ENCODE results near the gene NCOA6. TPM values are rescaled to one million over a fixed set of nuclear protein-coding genes. Genes with fewer than 3 reads are reported as not detected.
A peak's percentile ranks its signal among the peaks of the same experiment; 100 is the strongest.

The NCOA6 gene
- total and polyA plus RNA-seq, 2 of the 4 experiments (the other 2 are of a cell fraction) = 3.6 to 13.1 TPM

DNA sequence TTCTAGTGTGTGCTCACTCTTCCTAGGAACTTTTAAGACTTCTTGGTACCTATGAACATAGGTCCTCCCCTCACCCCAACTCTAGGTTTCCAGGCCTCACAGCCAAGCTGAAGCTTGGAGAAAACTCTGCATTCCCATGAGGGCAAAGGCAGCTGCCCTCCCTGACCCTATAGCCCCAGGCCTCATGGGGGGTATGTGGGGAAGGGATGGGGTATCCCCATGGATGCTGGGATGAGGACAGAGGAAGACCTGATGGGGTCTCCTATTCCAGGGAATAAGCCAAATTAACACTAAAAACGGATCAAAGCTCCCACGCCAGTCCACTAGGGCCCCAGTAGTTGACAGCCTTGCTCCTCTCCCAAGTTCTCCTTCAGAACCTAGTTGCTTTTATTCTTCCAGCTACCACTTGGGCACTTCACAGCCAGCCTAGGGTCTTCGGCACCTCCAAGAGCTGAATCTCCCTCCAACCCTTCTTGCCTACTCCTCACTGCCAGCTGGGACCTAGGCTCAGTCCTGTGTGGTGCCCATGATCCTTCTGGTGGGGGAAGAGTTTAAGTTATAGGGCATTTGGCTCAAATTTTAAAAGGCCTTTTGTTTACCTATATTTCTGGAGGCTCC is 113.5 kb downstream of the NCOA6 start:
- H2BK20ac ChIP-seq (ENCODE audit: low read depth, low read length) = no peak overlapping the region
- dilution Hi-C loops (cut with HindIII; ENCODE audit: low sequenced_read_pairs, unreplicated experiment) (no loop called here), intact Hi-C loops (cut with micrococcal nuclease) (no loop called here), in situ Hi-C loops (cut with MboI; ENCODE audit: low sequenced_read_pairs) (loop anchor here (10.0 kb wide), 1 partner anchor 407 kb away; the partner anchor contains the start of gene AHCY)
- no peak overlapping the region for H3K27ac ChIP-seq (ENCODE audit: insufficient read depth, low read length)
- TF ChIP-seq ELK1 (IDR thresholded peaks at IDR 0.05; ENCODE audit: borderline replicate concordance, low read depth, low read length) (no peak), RFX5 (IDR thresholded peaks at IDR 0.05; ENCODE audit: low read depth, low read length) (no peak), POLR2A (IDR thresholded peaks at IDR 0.05; ENCODE audit: low read depth, low read length) (no peak), CEBPB (IDR thresholded peaks at IDR 0.05; ENCODE audit: low read depth, low read length) (no peak), MAZ (IDR thresholded peaks at IDR 0.05; ENCODE audit: borderline replicate concordance, low read depth, low read length) (no peak), CHD1 (IDR thresholded peaks at IDR 0.05; ENCODE audit: low read depth, low read length) (no peak), CTCF (conservative IDR thresholded peaks at IDR 0.05; ENCODE audit: low read depth, low read length) (no peak), BHLHE40 (IDR thresholded peaks at IDR 0.05; ENCODE audit: low read depth, low read length) (no peak), FOS (IDR thresholded peaks at IDR 0.05; ENCODE audit: low read depth, low read length) (no peak), SMC3 (IDR thresholded peaks at IDR 0.05; ENCODE audit: low read depth, low read length) (no peak), USF2 (IDR thresholded peaks at IDR 0.05; ENCODE audit: low read depth, low read length) (no peak), RCOR1 (IDR thresholded peaks at IDR 0.05; ENCODE audit: insufficient replicate concordance, low read length) (no peak), MXI1 (IDR thresholded peaks at IDR 0.05; ENCODE audit: borderline replicate concordance, low read depth, low read length) (no peak), NFE2L2 (IDR thresholded peaks at IDR 0.05; ENCODE audit: low read depth, low read length) (no peak), RAD21 (IDR thresholded peaks at IDR 0.05; ENCODE audit: low read length) (no peak), MAFK (IDR thresholded peaks at IDR 0.05; ENCODE audit: low read depth, low read length) (no peak)
- ChIA-PET POLR2A (ENCODE audit: unreplicated experiment) (no interaction called here), CTCF (no interaction called here)
- H2AK9ac ChIP-seq (replicated peaks; ENCODE audit: low read depth, low read length, poor library complexity) = peak overlapping the region; percentile 26
- peaks cover 24% of the 10 kb centered on the region; the same call in 1 of the 2 replicates for H4K20me1 ChIP-seq (ENCODE audit: insufficient read depth, low read length)
- no peak overlapping the region for H4K5ac ChIP-seq (ENCODE audit: low read depth, low read length)
- peaks cover 0 to 54% of the 10 kb centered on the region in 2 experiments; a peak in 2 of 4 replicates for H3K79me1 ChIP-seq (ENCODE audit: low read depth in 1 of 2, low read length in 2 of 2)
- no peak overlapping the region for H3K18ac ChIP-seq (ENCODE audit: low read depth, low read length)
- 0 out of 2 replicates have a peak overlapping the region, but pooled peaks have one; percentile 29 for H3K23ac ChIP-seq (ENCODE audit: low read depth, low read length)
- H4K8ac ChIP-seq (ENCODE audit: low read depth in 2 of 2, low read length in 2 of 2) = no peak overlapping the region
- H3K4me2 ChIP-seq (ENCODE audit: low read depth, low read length) = no peak overlapping the region
- no peak overlapping the region for H3K14ac ChIP-seq (replicated peaks; ENCODE audit: low read depth, low read length)
- no peak overlapping the region for H2BK15ac ChIP-seq (ENCODE audit: low read depth, low read length)
- no peak overlapping the region for H2AFZ ChIP-seq (replicated peaks; ENCODE audit: low read length, poor library complexity)
- H3K36me3 ChIP-seq (ENCODE audit: control insufficient read depth, insufficient read depth, low read length) = peaks cover 25% of the 10 kb centered on the region
- DNase-seq = no peak
- H3K4me3 ChIP-seq (ENCODE audit: insufficient read depth, low read depth, low read length) = no peak overlapping the region
- BruUV-seq (replicated peaks) = no TSS peak
- no peaks in the 10 kb centered on the region for H3K27me3 ChIP-seq (ENCODE audit: control insufficient read depth, insufficient read depth, low read length)
- WGBS, 2 experiments (ENCODE audit: extremely low coverage in 2 of 2, insufficient read length in 1 of 2) = no CpG with 5 or more reads among the region's 3 CpGs
- H3K9me3 ChIP-seq (ENCODE audit: control insufficient read depth, insufficient read depth, low read length) = no peaks in the 10 kb centered on the region
- 0 out of 2 replicates have a peak overlapping the region, but pooled peaks have one; percentile 10 for H2BK120ac ChIP-seq (ENCODE audit: low read depth, low read length)
- ATAC-seq (ENCODE audit: low read depth) = no peak
- H3K9ac ChIP-seq (ENCODE audit: low read depth, low read length) = no peak overlapping the region
- H3K56ac ChIP-seq (ENCODE audit: extremely low read depth, insufficient read depth, low read length) = no peak overlapping the region
- H3K4ac ChIP-seq (ENCODE audit: low read depth, low read length) = 0 out of 2 replicates have a peak overlapping the region, but pooled peaks have one; percentile 12
- H4K91ac ChIP-seq (ENCODE audit: insufficient read depth, low read depth, low read length) = no peak overlapping the region
- peaks cover 18% of the 10 kb centered on the region for H3K4me1 ChIP-seq (ENCODE audit: control insufficient read depth, insufficient read depth, low read length)
- H3K9me1 ChIP-seq (ENCODE audit: insufficient read depth, low read length) = peaks cover 30% of the 10 kb centered on the region
- H2BK5ac ChIP-seq (ENCODE audit: low read depth, low read length, poor library complexity, severe bottlenecking) = no peak overlapping the region
- peak overlapping the region; percentile 7; the same call in 1 of the 2 replicates for H2AK5ac ChIP-seq (ENCODE audit: low read depth, low read length)
